Non-pigmented ciliary epithelial cell (primary cell): ENCODE results near the gene ZNF407.

Experiments used
- DNase-seq: peaks from one replicate; pipeline ENCODE4 v3.0.0-alpha.2; 2010; ENCODE audit warnings: low read depth

The ZNF407 gene

GRCh38 chr18:74626049-74626874, 28.6 kb downstream of the ZNF407 start:
- DNase-seq: no peak

DNA sequence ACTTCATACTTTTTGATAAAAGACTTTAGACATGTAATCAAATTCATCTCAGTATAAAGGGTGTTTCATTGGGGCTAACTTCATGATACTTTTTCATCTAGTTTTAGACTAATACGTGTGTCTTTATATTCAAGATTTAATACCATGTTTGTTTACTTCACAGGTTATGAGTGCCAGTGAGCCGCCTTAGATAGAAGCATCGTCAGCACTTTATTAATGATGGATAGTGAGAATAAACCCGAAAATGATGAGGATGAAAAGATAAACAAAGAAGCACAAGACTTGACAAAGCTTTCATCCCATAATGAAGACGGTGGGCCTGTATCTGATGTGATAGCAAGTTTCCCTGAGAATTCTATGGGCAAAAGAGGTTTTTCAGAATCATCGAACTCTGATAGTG, 33.1 kb downstream of the ZNF407 start:
- no peak for DNase-seq

GRCh38 chr18:74631212-74631611, 33.5 kb downstream of the ZNF407 start:
- DNase-seq: no peak

- no peak for DNase-seq
Observed at GRCh38 chr18:74631623-74632350, 34.1 kb downstream of the ZNF407 start.

DNA sequence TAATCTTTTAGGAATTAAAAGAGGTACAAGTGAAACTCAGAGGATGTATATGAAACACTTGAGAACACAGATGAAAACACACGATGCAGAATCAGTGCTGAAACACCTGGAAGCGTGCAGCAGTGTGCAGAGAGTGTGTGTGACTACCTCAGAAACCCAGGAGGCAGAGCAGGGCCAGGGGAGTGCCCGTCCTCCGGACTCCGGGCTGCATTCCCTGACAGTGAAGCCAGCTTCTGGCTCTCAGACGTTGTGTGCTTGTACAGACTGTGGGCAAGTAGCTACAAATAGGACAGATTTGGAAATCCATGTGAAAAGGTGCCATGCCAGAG, 34.6 kb downstream of the ZNF407 start:
- DNase-seq: no peak

DNA sequence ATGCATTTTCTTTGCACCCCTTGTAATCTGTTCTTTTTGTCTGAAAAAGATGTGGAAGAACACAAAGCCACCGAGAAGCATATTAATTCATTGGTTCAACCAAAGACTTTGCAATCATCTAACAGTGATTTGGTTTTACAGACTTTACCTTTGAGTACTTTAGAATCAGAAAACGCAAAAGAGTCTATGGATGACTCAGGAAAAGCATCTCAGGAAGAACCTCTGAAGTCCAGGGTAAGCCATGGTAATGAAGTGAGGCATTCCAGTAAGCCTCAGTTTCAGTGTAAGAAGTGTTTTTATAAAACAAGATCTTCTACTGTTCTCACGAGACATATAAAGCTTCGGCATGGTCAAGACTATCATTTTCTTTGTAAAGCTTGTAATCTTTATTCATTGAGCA, 35.2 kb downstream of the ZNF407 start:
- no peak for DNase-seq

DNA sequence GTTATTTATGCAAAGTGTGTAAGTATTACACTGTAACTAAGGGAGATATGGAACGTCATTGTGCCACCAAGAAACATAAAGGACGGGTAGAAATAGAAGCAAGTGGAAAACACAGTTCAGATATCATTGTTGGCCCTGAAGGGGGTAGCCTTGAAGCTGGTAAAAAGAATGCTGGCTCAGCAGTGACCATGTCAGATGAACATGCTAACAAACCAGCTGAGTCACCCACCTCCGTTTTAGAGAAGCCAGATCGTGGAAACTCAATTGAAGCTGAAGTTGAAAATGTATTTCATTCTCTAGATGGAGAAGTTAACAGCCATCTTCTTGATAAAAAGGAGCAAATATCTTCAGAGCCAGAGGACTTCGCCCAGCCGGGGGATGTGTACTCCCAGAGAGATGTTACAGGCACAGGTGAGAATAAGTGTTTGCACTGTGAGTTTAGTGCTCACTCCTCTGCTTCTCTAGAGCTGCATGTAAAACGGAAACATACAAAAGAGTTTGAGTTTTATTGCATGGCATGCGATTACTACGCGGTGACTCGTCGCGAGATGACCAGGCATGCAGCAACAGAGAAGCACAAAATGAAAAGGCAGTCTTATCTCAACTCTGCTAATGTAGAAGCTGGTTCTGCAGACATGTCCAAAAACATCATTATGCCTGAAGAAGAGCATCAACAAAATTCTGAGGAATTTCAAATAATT, 36.1 kb downstream of the ZNF407 start:
- no peak for DNase-seq

GRCh38 chr18:74635224-74635975, 37.7 kb downstream of the ZNF407 start:
- no peak for DNase-seq

GRCh38 chr18:74637070-74637469, 39.4 kb downstream of the ZNF407 start:
- DNase-seq: no peak

- no peak for DNase-seq
Observed at GRCh38 chr18:74638210-74638609, 40.5 kb downstream of the ZNF407 start.

DNA sequence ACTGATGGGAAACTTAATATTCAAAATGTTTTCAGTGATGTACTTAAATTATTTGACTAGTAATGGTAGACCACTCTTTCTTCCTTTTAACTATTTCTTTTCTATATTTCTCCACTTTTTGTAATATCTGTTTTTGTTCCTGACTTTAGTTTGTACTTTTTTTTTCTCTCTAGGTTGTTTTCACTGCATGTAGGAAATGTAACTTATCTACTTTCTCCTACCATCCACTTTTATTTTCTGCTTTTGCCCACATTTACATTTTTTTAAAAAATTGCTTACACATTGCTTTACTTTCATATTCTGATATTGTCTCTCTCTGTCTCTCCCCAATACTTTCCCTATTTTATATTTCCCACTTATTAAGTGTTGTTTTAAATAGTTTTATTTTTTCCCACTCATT, 47.0 kb downstream of the ZNF407 start:
- no peak for DNase-seq

DNA sequence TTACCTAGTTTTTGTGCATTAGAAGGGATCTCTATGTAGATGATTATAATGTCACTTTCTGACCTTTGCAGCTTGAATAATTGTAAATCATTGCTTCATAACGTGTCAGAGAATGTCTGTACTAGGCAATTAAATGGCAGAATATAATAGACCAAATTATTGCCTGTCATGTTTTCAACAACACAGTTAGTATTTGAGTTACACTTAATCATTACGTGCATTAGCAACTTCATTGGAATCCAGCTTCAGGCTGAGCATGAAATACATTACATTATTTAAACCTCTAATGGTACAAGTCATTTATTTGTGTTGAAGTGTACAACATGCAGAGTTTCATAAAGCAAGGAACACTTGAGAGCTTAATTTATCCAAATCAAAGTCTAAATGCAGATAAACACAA, 48.0 kb downstream of the ZNF407 start:
- no peak for DNase-seq

GRCh38 chr18:74651327-74652128, 53.9 kb downstream of the ZNF407 start:
- no peak for DNase-seq

DNA sequence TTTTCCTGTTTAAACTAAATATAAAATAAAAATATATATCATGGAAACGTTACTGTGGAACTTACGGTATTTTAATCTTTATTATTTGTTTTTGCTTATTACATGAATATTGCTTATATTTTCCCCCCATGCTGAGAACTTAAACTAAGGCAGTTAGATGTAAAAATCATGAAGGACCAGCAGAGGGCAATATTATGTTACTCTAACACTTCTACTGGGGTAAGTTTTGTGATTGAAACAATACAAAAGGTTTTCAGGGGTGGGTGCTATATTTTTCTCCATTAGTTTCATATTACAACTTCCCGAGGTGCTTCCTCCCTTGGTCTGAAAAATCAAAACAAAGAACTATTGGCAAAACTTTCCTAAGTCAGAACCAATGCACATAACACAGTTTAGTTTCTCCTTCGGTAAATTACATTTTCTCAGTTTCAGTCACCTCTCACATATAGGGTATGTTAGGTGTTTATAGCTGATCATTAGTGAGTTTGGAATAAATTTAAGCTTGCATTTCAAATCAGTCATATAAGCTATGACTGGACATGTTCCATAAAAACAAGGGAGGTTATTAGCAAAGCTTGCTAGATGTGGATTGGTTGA, 54.8 kb downstream of the ZNF407 start:
- DNase-seq: no peak

GRCh38 chr18:74654638-74655037, 57.0 kb downstream of the ZNF407 start:
- DNase-seq: no peak

- no peak for DNase-seq
Observed at GRCh38 chr18:74661008-74661407, 63.3 kb downstream of the ZNF407 start.

- DNase-seq: no peak
Observed at GRCh38 chr18:74661691-74662090, 64.0 kb downstream of the ZNF407 start.

- DNase-seq: no peak
Observed at GRCh38 chr18:74662622-74663021, 65.0 kb downstream of the ZNF407 start.

GRCh38 chr18:74665346-74665745, 67.7 kb downstream of the ZNF407 start:
- no peak for DNase-seq

DNA sequence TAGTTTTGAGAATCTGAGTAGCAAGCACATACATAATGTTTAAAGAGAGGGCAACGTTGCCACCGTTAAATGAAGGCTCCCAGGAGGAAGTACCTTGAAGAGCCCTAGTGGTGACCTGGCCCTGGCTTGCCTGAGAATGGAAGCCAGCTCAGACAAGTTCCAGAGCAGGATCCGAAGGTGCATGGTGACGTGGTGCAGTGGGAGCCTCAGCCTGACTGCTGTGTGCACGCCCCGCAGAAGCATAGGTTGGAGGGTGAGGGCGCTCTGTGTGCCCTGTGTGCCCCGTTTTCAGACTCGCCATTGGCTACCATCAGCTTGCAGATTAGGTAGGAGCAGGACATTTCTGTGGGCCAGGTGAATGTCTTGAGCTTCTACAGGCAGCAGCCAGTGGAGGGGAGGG, 68.2 kb downstream of the ZNF407 start:
- DNase-seq: no peak

DNA sequence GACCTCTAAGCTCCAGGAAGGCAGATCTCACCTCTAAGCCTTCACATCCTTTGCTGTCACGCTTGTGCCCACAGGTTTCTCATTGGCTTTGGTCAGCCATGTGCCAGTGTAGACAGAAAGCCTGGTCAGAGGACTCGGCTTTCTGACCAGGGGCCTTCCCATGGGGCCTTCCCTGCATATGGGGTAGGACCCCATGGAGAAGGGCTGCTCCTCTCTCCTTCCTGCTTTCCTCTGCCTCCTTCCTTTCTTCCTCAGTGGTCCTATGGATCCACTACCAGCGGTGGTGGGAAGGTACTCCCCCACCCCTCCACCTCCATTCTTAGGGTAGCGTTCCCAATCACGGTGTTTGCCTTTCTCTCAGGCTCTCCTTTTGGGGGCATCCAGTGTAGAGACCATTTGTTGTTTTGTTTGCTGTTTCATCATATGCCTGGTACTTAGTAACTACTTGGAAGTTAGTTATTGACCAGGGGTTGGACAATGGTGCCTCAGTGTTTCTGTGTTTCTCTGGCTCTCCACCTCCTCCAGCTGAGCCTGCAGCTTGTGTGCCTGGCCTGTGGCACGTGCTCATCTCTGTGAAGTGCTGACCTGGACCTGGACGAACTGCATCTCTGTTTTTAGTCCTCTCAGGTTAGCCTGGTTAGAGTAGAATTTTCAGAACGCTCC, 71.6 kb downstream of the ZNF407 start:
- DNase-seq: no peak
